SK-N-SH (cell line): Measurements from ENCODE around the gene HILPDA.

ENCODE experiments used
- ELF1 ChIP-seq: IDR thresholded peaks from 2 replicates; pipeline ENCODE4 v1.4.0; 2012
- GABPA ChIP-seq: IDR thresholded peaks from 2 replicates; pipeline ENCODE4 v1.4.0; 2012; ENCODE audit warnings: low read depth, mild to moderate bottlenecking
- GATA2 ChIP-seq: sonication (generic); formaldehyde crosslinking; IDR thresholded peaks from 2 replicates; pipeline ENCODE4 v1.5.0; 2020; ENCODE audit warnings: mild to moderate bottlenecking, missing genetic modification reagents
- RAD21 ChIP-seq: IDR thresholded peaks from 2 replicates; pipeline ENCODE4 v1.6.1; 2012; ENCODE audit warnings: mild to moderate bottlenecking, low read length

DNA sequence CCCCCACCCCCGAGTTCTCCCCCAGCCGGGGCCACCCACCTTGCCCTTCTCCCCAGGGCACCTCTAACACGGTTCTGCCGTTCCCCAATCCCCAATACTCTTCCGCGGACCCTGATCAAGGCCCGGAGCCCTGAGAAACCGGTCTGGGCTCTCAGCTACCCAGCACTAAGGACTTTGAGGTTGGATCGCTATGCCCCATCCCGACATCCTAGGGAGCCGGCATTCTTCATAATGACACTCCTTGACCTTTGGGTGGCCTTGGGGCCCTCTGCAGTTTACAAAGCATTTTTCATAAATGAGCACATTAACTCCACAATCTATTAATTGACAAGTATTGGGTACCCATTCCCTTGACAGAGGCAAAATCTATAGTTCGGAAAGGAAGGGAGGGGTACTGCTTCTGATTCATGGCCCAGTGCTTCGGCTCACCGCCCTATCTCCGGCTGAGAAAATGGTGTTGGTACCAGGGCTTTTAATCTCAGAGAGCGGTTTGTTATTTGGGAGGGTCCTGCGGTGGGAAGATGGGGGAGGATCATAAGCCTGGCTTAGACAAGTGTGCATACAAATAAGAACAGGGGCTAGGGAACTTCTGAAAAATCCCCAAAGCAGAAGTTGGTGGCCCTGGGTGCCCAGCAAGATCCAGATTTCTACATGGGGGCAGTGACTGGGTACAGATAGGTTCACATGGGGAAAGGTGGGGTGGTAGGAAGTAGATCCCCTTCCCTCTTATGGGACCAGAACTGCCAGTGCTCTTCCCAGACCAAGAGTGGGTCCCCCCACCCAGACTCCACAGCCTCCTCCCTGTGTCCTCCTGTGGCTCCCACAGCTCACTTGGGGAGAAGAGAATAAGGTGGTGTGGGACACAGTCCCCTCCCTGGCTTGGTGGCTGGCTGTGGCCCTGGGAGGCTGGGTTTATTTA, 49.1 kb upstream of the HILPDA start:
- no peak for TF ChIP-seq RAD21
- no peak for TF ChIP-seq GABPA
- no peak for TF ChIP-seq ELF1
- TF ChIP-seq GATA2 (CRISPR knock-in tag), result no peak
